Stimulated activated CD4-positive, alpha-beta T cell treated with anti-CD3 and anti-CD28 coated beads, Interleukin-1b, Interleukin-23, amount 100 ng/mL, for 4 hours (primary cell): ENCODE data around the gene FKBP5.
"Not testable (repeated sequence)": the region's sequence is repeated elsewhere in the genome, so short reads cannot be mapped to it uniquely, and the experiment has no call there.

ENCODE experiments used
- DNase-seq, 2 donors: peaks; one replicate each; pipeline ENCODE4 v3.0.0-alpha.2; 2020; ENCODE audit warnings: low read depth in 2 of 2

The FKBP5 gene

GRCh38 chr6:35544769-35545361 is 143.8 kb downstream of the FKBP5 start:
- DNase-seq: no peak

DNA sequence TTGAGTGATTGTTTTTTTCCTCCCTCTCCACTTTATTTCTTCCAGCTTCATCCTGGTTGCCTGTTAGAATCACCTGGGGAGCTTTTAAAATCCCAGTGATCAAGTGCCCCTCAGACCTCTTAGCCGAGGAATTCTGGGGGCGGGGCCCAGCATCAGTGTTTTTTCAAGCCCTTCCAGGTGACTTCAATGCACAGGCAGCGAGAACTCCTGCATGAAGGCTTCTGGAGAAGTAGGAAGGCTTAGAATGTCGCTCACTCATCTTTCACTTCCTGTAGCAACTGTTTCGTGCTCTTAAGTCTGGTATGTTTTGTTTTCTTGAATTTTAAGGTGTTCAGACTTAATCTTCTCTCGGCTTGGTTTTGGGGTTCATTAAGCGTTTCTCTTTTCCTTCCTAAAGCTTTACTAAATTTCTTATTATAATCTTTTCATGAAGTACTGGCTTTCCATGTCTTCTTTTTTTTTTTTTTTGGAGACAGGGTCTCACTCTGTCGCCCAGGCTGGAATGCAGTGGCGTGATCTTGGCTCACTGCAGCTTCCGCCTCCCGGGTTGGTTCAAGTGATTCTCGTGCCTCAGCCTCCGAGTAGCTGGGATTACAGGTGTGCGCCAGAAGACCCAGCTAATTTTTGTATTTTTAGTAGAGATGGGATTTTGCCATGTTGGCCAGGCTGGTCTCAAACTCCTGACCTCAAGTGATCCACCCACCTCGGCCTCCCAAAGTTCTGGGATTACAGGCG is 145.1 kb downstream of the FKBP5 start:
- no peak for DNase-seq

- DNase-seq: no peak
Observed at GRCh38 chr6:35541836-35542235, 146.9 kb downstream of the FKBP5 start.

DNA sequence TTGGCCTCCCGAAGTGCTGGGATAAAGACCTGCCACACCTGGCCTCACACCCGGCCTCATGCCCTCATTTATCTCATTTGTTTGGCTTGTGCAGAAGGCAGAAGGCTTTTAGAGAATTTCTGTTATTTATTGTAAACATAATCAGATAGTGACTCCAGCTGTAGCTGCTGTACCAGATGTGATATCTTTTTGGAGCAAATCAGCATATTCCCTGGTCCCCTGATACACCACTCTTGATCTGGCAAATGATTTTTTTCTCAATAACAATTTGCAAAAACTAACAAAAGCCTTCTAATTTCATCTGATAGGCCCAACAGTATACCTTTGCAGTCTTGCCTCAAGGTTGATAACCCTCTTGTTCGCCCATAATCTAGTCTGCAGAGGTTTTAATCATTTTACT is 149.5 kb downstream of the FKBP5 start:
- no peak for DNase-seq

DNA sequence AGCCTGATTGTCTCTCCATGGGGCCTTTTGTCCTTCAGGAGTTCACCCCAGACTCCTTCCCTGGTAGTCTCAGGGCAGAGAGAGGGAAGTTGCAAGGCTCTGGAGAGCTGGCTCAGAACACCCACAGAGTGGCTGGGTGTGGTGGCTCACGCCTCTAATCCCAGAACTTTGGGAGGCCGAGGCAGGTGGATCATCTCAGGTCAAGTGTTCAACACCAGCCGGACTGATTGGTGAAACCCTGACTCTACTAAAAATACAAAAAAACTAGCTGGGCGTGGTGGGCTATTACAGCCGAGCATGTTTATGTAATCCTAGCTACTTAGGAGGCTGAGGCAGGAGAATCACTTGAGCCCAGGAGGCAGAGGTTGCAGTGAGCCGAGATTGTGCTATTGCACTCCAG is 152.9 kb downstream of the FKBP5 start:
- DNase-seq: not testable (repeated sequence)

GRCh38 chr6:35534407-35535170 is 154.1 kb downstream of the FKBP5 start:
- no peak for DNase-seq

DNA sequence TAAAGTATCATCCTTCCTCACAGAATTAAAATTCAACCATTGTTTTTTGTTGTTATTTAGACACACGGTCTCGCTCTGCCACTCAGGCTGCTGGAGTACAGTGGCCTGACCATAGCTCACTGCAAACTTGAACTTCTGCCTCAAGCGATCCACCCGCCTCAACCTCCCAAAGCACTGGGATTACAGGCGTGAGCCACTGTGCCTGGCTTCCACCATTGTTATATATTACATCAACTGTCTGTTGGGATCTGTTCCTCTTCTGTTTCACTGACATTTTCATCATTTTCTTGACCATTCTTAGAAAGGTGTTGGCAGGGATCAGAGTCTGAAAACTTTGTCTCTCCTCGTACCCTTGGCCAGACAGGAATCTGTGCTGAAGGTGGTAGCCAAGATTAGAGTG is 154.7 kb downstream of the FKBP5 start:
- DNase-seq: no peak

DNA sequence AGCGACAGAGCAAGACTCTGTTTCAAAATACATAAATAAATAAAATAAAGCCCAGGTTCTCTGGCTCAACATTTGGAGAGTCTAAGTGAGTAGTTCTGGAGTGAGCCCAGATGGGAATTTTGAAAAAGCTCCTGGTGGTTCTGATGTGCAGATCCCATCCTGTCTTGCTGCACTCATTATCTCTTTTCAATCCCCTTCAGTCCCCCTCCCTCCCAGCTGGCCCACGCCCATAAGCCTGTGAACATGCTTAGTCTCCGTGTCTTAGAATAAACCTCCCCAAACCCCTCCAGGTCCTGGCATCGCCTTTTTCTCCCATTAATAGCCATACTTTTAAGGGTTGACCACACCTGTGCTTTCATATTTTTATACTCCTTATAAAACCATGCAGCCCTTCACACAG is 156.6 kb downstream of the FKBP5 start:
- DNase-seq: no peak

DNA sequence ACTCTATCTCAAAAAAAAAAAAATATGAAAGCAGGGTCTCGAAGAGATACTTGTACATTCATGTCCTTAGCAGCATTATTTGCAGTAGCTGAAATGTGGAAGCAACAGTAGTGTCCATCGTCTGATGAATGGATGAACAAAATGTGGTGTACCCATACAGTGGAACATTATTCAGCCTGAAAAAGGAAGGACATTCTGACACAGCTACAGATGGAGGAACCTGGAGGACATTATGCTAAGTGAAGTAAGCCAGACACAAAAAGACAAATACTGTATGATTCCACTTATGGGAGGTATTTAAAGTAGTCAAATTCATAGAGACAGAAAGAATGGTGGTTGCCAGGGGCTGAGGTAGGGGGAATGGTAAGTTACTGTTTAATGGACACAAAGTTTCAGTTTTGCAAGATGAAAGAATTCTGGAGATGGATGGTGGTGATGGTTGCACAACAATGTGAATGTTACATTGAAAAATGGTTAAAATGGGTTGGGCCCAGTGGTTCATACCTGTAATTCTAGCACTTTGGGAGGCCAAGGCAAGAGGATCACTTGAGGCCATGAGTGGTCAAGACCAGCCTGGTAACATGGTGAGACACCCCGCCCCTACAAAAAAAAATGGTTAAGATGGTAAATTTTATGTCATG is 164.2 kb downstream of the FKBP5 start:
- no peak for DNase-seq
